Measurements from ENCODE around the gene ZDHHC17.

Gene ZDHHC17

GRCh38 chr12:76890151-76891143, 126.5 kb downstream of the ZDHHC17 start:
- no peak overlapping the region for H3K9ac ChIP-seq
- no peak overlapping the region for H3K4me2 ChIP-seq (ENCODE audit: low read length)
- H3K4me1 ChIP-seq, result no peaks in the 10 kb centered on the region
- no peak for TF ChIP-seq CTCF (IDR thresholded peaks at IDR 0.05)
- no peaks in the 10 kb centered on the region for H3K79me2 ChIP-seq
- H3K27me3 ChIP-seq (ENCODE audit: control insufficient read depth, insufficient read depth, low read length), result no peaks in the 10 kb centered on the region
- no peaks in the 10 kb centered on the region for H3K36me3 ChIP-seq (ENCODE audit: control insufficient read depth, insufficient read depth, low read length)
- no peaks in the 10 kb centered on the region for H3K9me3 ChIP-seq (ENCODE audit: control insufficient read depth, low read length)
- H3K4me3 ChIP-seq (ENCODE audit: low read depth, low read length), result no peak overlapping the region
- H2AFZ ChIP-seq, result no peak overlapping the region
- no peak overlapping the region for H3K27ac ChIP-seq

- no peak overlapping the region for H3K27ac ChIP-seq
- no peaks in the 10 kb centered on the region for H3K4me1 ChIP-seq
- no peak overlapping the region for H3K9ac ChIP-seq
- no peak overlapping the region for H3K4me2 ChIP-seq (ENCODE audit: low read length)
- no peak overlapping the region for H2AFZ ChIP-seq
- no peak for TF ChIP-seq CTCF (IDR thresholded peaks at IDR 0.05)
- H3K4me3 ChIP-seq (ENCODE audit: low read depth, low read length), result no peak overlapping the region
- H3K9me3 ChIP-seq (ENCODE audit: control insufficient read depth, low read length), result no peaks in the 10 kb centered on the region
- no peaks in the 10 kb centered on the region for H3K36me3 ChIP-seq (ENCODE audit: control insufficient read depth, insufficient read depth, low read length)
- no peaks in the 10 kb centered on the region for H3K27me3 ChIP-seq (ENCODE audit: control insufficient read depth, insufficient read depth, low read length)
- no peaks in the 10 kb centered on the region for H3K79me2 ChIP-seq
Observed at GRCh38 chr12:76891609-76892008, 127.7 kb downstream of the ZDHHC17 start.

- no peaks in the 10 kb centered on the region for H3K79me2 ChIP-seq
- H2AFZ ChIP-seq, result no peak overlapping the region
- no peaks in the 10 kb centered on the region for H3K27me3 ChIP-seq (ENCODE audit: control insufficient read depth, insufficient read depth, low read length)
- no peak overlapping the region for H3K27ac ChIP-seq
- no peak overlapping the region for H3K9ac ChIP-seq
- H3K4me1 ChIP-seq, result no peaks in the 10 kb centered on the region
- TF ChIP-seq CTCF (IDR thresholded peaks at IDR 0.05), result no peak
- no peaks in the 10 kb centered on the region for H3K36me3 ChIP-seq (ENCODE audit: control insufficient read depth, insufficient read depth, low read length)
- no peak overlapping the region for H3K4me3 ChIP-seq (ENCODE audit: low read depth, low read length)
- no peaks in the 10 kb centered on the region for H3K9me3 ChIP-seq (ENCODE audit: control insufficient read depth, low read length)
- H3K4me2 ChIP-seq (ENCODE audit: low read length), result no peak overlapping the region
Observed at GRCh38 chr12:76895796-76896195, 131.9 kb downstream of the ZDHHC17 start.

GRCh38 chr12:76896274-76896673, 132.4 kb downstream of the ZDHHC17 start:
- Histone ChIP-seq H3K4me2 (ENCODE audit: low read length) (no peak overlapping the region), H3K36me3 (ENCODE audit: control insufficient read depth, insufficient read depth, low read length) (no peaks in the 10 kb centered on the region), H3K4me1 (no peaks in the 10 kb centered on the region), H3K79me2 (no peaks in the 10 kb centered on the region), H3K27me3 (ENCODE audit: control insufficient read depth, insufficient read depth, low read length) (no peaks in the 10 kb centered on the region), H2AFZ (no peak overlapping the region), H3K9me3 (ENCODE audit: control insufficient read depth, low read length) (no peaks in the 10 kb centered on the region), H3K9ac (no peak overlapping the region), H3K27ac (no peak overlapping the region), H3K4me3 (ENCODE audit: low read depth, low read length) (no peak overlapping the region)
- no peak for TF ChIP-seq CTCF (IDR thresholded peaks at IDR 0.05)

Data from parathyroid adenoma (tissue), 2 donors.